Measurements from ENCODE around the gene HPD. TPM values are rescaled to one million over a fixed set of nuclear protein-coding genes. Genes with fewer than 3 reads are reported as not detected.

Gene HPD
- total RNA-seq, 6 experiments from 2014 or later = 0.14 to 0.25 (median 0.21) TPM; not detected in 2

- no peaks in the 10 kb centered on the region for H3K9me3 Mint-ChIP-seq
- 0 out of 2 replicates have a peak, but pooled peaks have one; percentile 15 for TF ChIP-seq CTCF (IDR thresholded peaks at IDR 0.05)
- no peak for DNase-seq
- peaks cover 5% of the 10 kb centered on the region; the same call in 1 of the 2 replicates for H3K27me3 Mint-ChIP-seq (ENCODE audit: insufficient read depth)
- H3K36me3 Mint-ChIP-seq (ENCODE audit: low read depth) = no peaks in the 10 kb centered on the region
- no peak overlapping the region for H3K4me3 Mint-ChIP-seq
- H3K27ac Mint-ChIP-seq = no peak overlapping the region
- H3K4me1 Mint-ChIP-seq (ENCODE audit: low read depth) = no peaks in the 10 kb centered on the region
Observed at GRCh38 chr12:121849665-121850064, 9.0 kb downstream of the HPD start.

DNA sequence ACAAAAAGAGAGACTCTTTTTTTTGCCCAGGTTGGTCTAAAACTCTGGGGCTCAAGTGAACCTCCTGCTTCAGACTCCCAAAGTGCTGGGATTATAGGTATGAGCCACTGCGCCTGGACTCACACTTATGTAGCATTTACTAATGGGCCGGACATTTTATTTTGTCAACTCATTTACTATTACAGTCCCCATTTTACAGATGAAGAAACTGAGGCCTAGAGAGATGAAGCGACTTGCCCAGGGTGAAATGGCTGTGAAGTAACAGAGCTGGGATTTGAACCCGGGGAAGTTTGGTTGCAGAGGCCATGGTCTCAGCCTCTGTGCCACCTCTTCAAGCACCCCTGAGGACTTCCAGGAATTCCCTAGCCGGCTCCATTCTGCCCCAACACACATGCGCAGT, 9.4 kb downstream of the HPD start:
- TF ChIP-seq CTCF (IDR thresholded peaks at IDR 0.05) = no peak
- H3K27ac Mint-ChIP-seq = no peak overlapping the region
- H3K4me3 Mint-ChIP-seq = no peak overlapping the region
- no peak for DNase-seq
- no peaks in the 10 kb centered on the region for H3K36me3 Mint-ChIP-seq (ENCODE audit: low read depth)
- H3K4me1 Mint-ChIP-seq (ENCODE audit: low read depth) = no peaks in the 10 kb centered on the region
- H3K27me3 Mint-ChIP-seq (ENCODE audit: insufficient read depth) = peaks cover 5% of the 10 kb centered on the region; the same call in 1 of the 2 replicates
- no peaks in the 10 kb centered on the region for H3K9me3 Mint-ChIP-seq

DNA sequence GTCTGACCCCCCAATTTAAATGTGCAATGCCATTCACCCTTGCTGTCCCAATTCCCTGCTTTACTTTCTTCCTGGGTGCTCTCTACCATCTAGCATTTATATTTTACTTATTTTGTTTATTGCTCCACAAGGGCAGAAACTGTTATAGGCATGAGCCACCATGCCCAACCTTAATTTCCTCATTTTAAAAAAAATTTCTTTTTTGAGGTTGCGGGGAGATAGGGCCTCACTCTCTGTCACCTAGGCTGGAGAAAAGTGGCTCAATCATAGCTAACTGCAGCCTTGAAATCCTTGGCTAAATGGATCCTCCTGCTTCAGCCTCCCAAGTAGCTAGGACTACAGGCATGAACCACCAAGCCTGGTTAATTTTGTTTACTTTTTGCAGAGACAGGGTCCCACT, 13.0 kb downstream of the HPD start:
- H3K27me3 Mint-ChIP-seq (ENCODE audit: insufficient read depth) = no peaks in the 10 kb centered on the region; the same call in 1 of the 2 replicates
- H3K27ac Mint-ChIP-seq = no peak overlapping the region
- H3K36me3 Mint-ChIP-seq (ENCODE audit: low read depth) = no peaks in the 10 kb centered on the region
- H3K4me3 Mint-ChIP-seq = no peak overlapping the region
- H3K4me1 Mint-ChIP-seq (ENCODE audit: low read depth) = peaks cover 9% of the 10 kb centered on the region; the same call in 1 of the 2 replicates
- no peaks in the 10 kb centered on the region for H3K9me3 Mint-ChIP-seq
- no peak for DNase-seq
- no peak for TF ChIP-seq CTCF (IDR thresholded peaks at IDR 0.05)

GRCh38 chr12:121843236-121843982, 15.2 kb downstream of the HPD start:
- no peak overlapping the region for H3K27ac Mint-ChIP-seq
- no peak overlapping the region for H3K4me3 Mint-ChIP-seq
- no peak for TF ChIP-seq CTCF (IDR thresholded peaks at IDR 0.05)
- H3K27me3 Mint-ChIP-seq (ENCODE audit: insufficient read depth) = no peaks in the 10 kb centered on the region; the same call in 1 of the 2 replicates
- H3K4me1 Mint-ChIP-seq (ENCODE audit: low read depth) = peaks cover 18% of the 10 kb centered on the region
- no peaks in the 10 kb centered on the region for H3K9me3 Mint-ChIP-seq
- H3K36me3 Mint-ChIP-seq (ENCODE audit: low read depth) = no peaks in the 10 kb centered on the region
- DNase-seq = no peak

GRCh38 chr12:121839993-121840761, 18.5 kb downstream of the HPD start:
- Mint-ChIP-seq H3K27ac (peak overlapping the region; percentile 72; the same call in 1 of the 2 replicates), H3K9me3 (no peaks in the 10 kb centered on the region), H3K36me3 (ENCODE audit: low read depth) (no peaks in the 10 kb centered on the region), H3K27me3 (ENCODE audit: insufficient read depth) (no peaks in the 10 kb centered on the region), H3K4me1 (ENCODE audit: low read depth) (peaks cover 18% of the 10 kb centered on the region), H3K4me3 (peak overlapping the region; percentile 95)
- DNase-seq = no peak
- no peak for TF ChIP-seq CTCF (IDR thresholded peaks at IDR 0.05)
